Tibial artery (tissue), 4 donors: ENCODE measurements around the gene CTRB2.

ENCODE experiments used
- DNase-seq, 2 donors: peaks; one replicate each; pipeline ENCODE4 v3.0.0-alpha.2; 2019
- H3K27ac ChIP-seq, 2 donors: fragments of 200-600 bp; sonication (generic) in 1 of 2; 1 replicate in 1 of 2; 2 replicates in 1 of 2; pipeline ENCODE4 v1.5.1; 2018 to 2019; ENCODE audit warnings: mild to moderate bottlenecking in 1 of 2
- H3K27me3 ChIP-seq, 2 donors: fragments of 200-600 bp; sonication (generic) in 1 of 2; one replicate each; pipeline versions ENCODE4 v1.5.1 to v1.6.0; 2016 to 2019
- H3K36me3 ChIP-seq, 3 donors: fragments of 200-600 bp; sonication (generic) in 2 of 3; one replicate each; pipeline ENCODE4 v1.5.1; 2016 to 2019; ENCODE audit warnings: mild to moderate bottlenecking in 2 of 3
- H3K4me1 ChIP-seq, 4 donors: fragments of 200-600 bp; sonication (generic) in 2 of 4; 1 replicate in 3 of 4; 2 replicates in 1 of 4; pipeline ENCODE4 v1.5.1; 2016 to 2019
- H3K4me3 ChIP-seq, 2 donors: fragments of 200-600 bp; sonication (generic) in 1 of 2; 1 replicate in 1 of 2; 2 replicates in 1 of 2; pipeline ENCODE4 v1.5.1; 2018 to 2019; ENCODE audit warnings: mild to moderate bottlenecking in 2 of 2
- H3K9me3 ChIP-seq, 3 donors: fragments of 200-600 bp; sonication (generic) in 1 of 3; one replicate each; pipeline ENCODE4 v1.5.1; 2016 to 2019
- CTCF ChIP-seq, 2 experiments: fragments of 200-600 bp in 1 of 2; fragments of 450-650 bp in 1 of 2; IDR thresholded peaks; one replicate each; pipeline ENCODE4 v1.5.1; 2017 to 2019; ENCODE audit warnings: antibody characterized with exemption in 2 of 2, mild to moderate bottlenecking in 1 of 2, moderate library complexity in 1 of 2
- intact Hi-C: fragments of 100-400 bp; cut with DNase I; formaldehyde crosslinking; loops from one replicate; pipeline ENCODE4 v1.15.0; 2023; ENCODE audit warnings: low total_unique reads

Gene CTRB2

GRCh38 chr16:75195811-75196790, 10.9 kb downstream of the CTRB2 start:
- TF ChIP-seq CTCF (IDR thresholded peaks at IDR 0.05), result no peak
- Histone ChIP-seq H3K36me3 (no peaks in the 10 kb centered on the region), H3K4me3 (no peak overlapping the region), H3K27me3 (peaks cover 0 to 23% of the 10 kb centered on the region in 2 donors), H3K27ac (no peak overlapping the region), H3K4me1 (peaks cover 0 to 20% (median 6%) of the 10 kb centered on the region in 4 donors), H3K9me3 (no peaks in the 10 kb centered on the region)
- intact Hi-C loops, result loop anchor here (5.0 to 10.0 kb wide), 2 partner anchors 266 to 559 kb away; partner anchors contain the start of gene TMEM170A
- DNase-seq, result peak in 1 of 2 donors; percentile 44

DNA sequence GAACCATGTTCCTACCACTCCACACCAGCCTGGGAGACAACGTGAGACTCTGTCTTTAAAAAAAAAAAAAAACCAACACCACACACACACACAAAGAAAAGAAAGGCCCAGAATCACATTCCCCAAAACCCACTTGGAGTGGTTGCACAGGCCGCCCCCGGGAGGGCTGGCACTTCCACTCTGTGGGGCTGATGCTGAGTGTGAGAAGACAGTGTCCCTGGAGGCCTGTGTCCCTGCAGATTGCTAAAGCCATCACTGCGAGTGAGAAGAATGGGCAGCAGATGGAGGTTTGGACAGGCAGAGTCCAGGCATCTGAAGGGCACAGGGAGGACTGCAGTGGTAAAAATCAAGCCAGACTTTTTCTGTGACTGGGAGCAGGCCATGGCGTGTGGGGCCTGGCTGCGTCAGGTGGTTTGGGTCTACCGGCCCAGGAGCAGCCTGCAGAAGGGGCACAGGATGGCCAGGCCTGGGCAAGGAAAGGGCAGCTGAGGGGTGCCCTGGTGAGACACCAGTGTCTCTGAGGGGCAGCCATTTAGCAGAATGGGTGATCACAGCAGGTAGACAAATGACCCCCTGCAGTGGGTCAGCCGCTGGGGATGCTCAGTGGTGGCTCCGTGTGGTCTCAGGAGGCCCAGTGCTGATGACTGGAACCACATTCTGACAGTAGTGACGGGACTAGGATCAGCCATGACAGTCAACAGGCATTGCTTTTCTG, 13.1 kb downstream of the CTRB2 start:
- H3K9me3 ChIP-seq, result no peaks in the 10 kb centered on the region
- TF ChIP-seq CTCF (IDR thresholded peaks at IDR 0.05), result no peak
- H3K27ac ChIP-seq, result no peak overlapping the region
- peaks cover 0 to 3% (median 0%) of the 10 kb centered on the region in 4 donors for H3K4me1 ChIP-seq
- no peak overlapping the region for H3K4me3 ChIP-seq
- DNase-seq, result peak in 1 of 2 donors; percentile 25
- no peaks in the 10 kb centered on the region for H3K36me3 ChIP-seq
- intact Hi-C loops, result loop anchor here (10.0 kb wide), 1 partner anchor 561 kb away; no protein-coding TSS in a partner anchor
- peaks cover 0 to 23% of the 10 kb centered on the region in 2 donors for H3K27me3 ChIP-seq

GRCh38 chr16:75193265-75193650, 13.7 kb downstream of the CTRB2 start:
- intact Hi-C loops, result loop anchor here (10.0 kb wide), 1 partner anchor 562 kb away; no protein-coding TSS in a partner anchor

GRCh38 chr16:75192606-75193264, 14.2 kb downstream of the CTRB2 start:
- no peak for TF ChIP-seq CTCF (IDR thresholded peaks at IDR 0.05)
- no peak for DNase-seq
- Histone ChIP-seq H3K27ac (no peak overlapping the region), H3K4me3 (no peak overlapping the region), H3K27me3 (peaks cover 0 to 15% of the 10 kb centered on the region in 2 donors), H3K9me3 (no peaks in the 10 kb centered on the region), H3K36me3 (no peaks in the 10 kb centered on the region), H3K4me1 (no peaks in the 10 kb centered on the region)
- intact Hi-C loops, result loop anchor here (10.0 kb wide), 1 partner anchor 562 kb away; no protein-coding TSS in a partner anchor

More at GRCh38 chr16:75193265-75193650, 13.7 kb downstream of the CTRB2 start:
- Histone ChIP-seq H3K9me3 (no peaks in the 10 kb centered on the region), H3K27ac (no peak overlapping the region), H3K36me3 (no peaks in the 10 kb centered on the region), H3K4me3 (no peak overlapping the region), H3K4me1 (peaks cover 0 to 1% (median 0%) of the 10 kb centered on the region in 4 donors), H3K27me3 (peaks cover 0 to 20% of the 10 kb centered on the region in 2 donors)
- no peak for TF ChIP-seq CTCF (IDR thresholded peaks at IDR 0.05)
- DNase-seq, result no peak

DNA sequence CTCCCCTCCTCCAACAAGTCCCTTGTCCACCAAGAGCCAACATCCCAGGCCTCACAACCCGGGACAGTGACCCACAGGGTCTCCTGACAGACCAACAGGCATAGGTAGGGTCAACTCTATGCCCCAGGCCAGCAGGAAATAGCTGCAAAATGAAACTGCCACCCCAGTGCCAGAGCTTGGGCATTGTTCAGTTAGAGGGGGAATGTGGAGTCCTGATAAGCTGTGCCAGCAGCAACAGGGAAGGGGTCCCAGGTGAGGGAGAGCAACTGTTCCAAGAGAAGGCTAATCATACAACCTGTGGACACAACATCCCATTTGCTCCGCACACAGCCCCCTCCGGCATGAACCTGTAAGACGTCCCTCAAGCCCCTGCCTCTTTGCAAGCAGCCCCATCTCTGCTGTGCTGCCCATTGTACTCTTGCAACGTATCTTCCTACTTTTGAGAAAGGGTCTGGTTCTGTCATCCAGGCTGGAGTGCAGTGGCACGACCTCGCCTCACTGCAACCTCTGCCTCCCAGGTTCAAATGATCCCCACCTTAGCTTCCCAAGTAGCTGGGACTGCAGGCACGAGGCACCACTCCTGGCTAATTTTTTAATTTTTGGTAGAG, 17.2 kb downstream of the CTRB2 start:
- Histone ChIP-seq H3K4me1 (no peaks in the 10 kb centered on the region), H3K36me3 (no peaks in the 10 kb centered on the region), H3K27me3 (no peaks in the 10 kb centered on the region), H3K27ac (no peak overlapping the region), H3K4me3 (no peak overlapping the region), H3K9me3 (no peaks in the 10 kb centered on the region)
- no peak for DNase-seq
- intact Hi-C loops, result loop anchor here (10.0 kb wide), 1 partner anchor 565 kb away; no protein-coding TSS in a partner anchor
- no peak for TF ChIP-seq CTCF (IDR thresholded peaks at IDR 0.05)
